AG09319 (cell line): Measurements from ENCODE around the gene ABO.
"Not testable (repeated sequence)": the region's sequence is repeated elsewhere in the genome, so short reads cannot be mapped to it uniquely, and the experiment has no call there.

Experiments
- DNase-seq: peaks from one replicate; pipeline ENCODE4 v3.0.0-alpha.2; 2010; ENCODE audit warnings: low read depth; ENCODE audit errors: extremely low read depth
- TF ChIP-seq, protein P1 (sequence below): IDR thresholded peaks from 2 replicates; pipeline ENCODE4 v1.5.1; 2011; ENCODE audit warnings: low read depth, mild to moderate bottlenecking, inconsistent platforms, low read length, moderate library complexity

The ABO gene

DNA sequence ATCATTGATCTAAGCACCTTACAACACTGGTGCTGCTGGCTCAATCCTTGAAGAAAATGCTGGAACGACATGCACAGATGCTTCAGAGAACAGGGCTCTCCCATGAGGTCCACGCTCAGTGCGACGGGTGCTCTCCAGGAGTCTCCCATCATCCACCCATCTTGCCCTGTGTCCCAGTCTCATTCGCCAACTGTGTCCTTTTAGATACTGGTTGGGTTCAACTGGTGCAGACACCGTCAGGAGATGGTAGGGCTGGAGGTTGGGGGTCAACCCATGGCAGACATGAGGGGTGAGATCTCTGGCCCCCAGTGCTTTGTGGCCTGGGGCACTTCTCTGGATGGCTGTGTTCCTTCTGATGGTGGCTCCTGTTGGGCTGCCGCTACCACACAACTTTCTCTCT, 64.4 kb downstream of the ABO start:
- TF ChIP-seq, protein P1, sequence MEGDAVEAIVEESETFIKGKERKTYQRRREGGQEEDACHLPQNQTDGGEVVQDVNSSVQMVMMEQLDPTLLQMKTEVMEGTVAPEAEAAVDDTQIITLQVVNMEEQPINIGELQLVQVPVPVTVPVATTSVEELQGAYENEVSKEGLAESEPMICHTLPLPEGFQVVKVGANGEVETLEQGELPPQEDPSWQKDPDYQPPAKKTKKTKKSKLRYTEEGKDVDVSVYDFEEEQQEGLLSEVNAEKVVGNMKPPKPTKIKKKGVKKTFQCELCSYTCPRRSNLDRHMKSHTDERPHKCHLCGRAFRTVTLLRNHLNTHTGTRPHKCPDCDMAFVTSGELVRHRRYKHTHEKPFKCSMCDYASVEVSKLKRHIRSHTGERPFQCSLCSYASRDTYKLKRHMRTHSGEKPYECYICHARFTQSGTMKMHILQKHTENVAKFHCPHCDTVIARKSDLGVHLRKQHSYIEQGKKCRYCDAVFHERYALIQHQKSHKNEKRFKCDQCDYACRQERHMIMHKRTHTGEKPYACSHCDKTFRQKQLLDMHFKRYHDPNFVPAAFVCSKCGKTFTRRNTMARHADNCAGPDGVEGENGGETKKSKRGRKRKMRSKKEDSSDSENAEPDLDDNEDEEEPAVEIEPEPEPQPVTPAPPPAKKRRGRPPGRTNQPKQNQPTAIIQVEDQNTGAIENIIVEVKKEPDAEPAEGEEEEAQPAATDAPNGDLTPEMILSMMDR: no peak
- no peak for DNase-seq

DNA sequence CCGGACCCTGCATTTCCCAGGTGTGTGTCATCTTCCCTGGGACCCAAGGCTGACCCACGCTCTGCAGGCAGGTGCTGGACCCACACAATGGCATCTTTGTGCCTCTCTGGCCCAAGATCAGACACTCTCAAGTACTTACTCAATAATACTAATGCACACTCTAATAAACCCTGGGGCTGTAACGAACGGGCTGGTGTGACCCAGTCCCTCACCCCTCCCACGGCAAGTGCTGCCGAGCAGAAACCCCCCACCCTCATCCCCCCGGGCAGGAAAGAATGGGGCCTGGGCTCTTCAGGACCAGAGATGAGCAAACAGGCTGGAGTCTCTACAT, 64.8 kb downstream of the ABO start:
- TF ChIP-seq, protein P1: no peak
- DNase-seq: no peak

DNA sequence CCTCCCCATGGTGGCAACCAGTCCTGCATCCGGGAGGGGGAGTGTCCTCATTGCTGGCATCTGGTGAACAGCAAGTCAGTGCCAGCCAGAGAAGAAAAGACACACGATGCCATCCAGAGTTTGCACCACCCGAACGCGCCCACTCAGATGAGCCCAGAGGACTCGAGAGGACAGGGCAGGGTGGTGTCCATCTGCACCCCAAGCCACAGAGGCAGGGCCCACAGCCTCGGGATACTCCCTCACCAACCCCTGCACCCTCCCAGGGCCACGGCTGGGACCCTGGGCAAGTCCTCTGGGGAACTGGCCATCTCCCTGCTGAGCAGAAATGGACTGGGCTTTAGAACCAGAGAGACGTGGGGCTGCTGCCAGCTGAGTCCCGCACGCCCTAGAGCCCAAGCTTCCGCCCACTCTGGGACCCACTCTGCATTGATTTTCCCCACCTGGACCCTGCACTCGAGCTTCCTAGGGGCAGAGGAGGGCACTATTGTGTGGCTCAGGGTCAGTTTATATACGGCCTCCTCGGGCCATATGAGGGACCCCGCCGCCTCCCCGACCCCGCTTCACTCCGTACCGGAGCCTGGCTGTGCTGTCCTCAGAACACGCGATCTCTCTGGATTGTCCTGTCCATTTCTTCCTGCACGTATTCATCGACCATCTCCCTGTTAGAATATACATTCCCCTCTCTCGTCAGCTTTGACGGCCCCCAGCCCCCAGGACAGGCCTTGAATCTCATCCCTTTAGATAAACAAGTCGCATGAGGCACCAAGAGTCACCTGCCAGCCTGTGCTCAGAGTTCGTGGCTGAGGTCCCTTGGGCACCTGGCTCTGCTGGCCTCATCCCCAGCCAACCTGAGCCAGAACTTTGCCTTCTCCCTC, 65.4 kb downstream of the ABO start:
- not testable (repeated sequence) for DNase-seq

DNA sequence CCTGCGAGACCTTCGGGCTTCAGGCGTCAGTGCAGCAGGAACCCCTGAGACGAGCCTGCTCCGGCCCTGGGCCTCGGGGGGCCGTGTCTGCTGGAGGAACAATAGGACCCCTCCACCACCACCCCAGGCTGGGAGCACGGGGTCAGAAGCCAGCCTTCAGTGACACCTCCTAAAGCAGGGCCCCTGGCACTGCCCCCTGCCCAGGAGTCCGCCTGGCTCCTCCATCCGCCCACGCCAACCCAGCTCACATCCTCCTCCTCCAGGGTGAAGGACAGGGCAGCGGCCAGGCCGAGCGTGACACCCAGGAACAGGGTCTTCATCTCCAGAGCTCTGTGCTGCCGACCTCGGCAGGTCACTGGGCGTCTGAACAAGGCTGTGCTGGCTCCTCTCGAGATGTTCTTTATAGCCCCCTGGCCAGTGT, 66.1 kb downstream of the ABO start, which contains the start of gene OBP2B:
Gene OBP2B (minus strand): TSS at position 371 of the 421 bp plus-strand sequence. CDS start 51 bp downstream, at position 320.
- DNase-seq: not testable (repeated sequence)

DNA sequence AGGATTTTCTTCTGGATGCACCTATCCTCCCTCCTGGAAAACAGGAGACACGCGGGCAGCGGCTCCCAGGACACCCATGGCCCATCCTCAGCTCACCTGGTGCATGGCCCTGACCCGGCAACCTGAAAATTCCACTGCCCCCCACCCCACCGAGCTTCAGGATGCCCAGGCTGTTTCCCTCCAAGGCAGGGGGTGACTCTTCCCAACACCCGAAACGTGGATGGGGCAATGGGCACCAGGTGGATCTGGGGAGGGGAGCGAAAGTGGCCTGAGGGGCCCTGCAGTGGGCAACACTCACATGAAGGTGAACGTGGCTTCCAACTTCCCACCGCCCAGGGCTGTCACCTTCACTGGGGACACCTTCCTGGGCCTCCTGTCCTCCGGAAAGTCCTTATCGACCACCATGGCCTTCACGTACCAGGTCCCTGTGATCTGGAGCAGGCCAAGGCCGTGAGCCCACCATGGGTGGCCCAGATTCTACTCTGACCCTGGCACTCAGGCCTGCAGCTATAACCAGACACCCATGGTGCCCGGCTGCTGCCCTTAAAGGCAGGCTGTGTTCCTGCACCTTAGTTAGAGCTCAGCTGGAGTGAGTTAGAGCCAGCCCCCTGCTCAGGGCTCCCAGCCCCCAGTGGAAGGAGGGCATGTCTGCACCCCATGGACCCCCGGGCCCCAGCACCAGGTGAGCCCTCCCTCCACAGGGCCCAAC, 66.7 kb downstream of the ABO start:
- DNase-seq: not testable (repeated sequence)

DNA sequence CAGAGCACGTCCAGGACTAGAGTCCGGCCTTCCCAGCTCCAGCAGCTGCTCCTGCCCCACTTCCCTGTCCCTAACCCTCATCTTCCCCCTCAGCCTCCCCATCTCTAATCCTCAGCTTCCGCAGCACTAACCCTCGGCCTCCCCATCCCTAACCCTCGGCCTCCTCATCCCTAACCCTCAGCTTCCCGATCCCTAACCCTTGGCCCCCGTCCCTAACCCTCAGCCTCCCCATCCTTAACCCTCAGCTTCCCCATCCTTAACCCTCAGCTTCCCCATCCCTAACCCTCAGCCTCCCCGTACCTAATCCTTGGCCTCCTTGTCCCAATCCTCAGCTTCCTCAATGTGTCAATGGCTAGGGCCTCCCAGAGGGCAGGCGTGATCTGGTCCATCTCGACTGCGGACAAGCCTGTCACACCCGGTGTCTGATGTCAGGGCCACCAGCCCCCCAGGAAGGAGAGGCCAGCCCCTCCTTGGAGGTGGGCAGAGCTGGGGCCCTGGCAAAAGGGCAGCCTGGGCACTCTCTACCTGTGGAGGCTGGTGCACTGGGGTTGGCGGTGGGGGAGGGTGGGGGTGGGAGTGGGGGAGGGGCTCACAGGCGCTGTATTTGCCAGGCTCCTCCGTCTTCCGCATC, 67.3 kb downstream of the ABO start:
- TF ChIP-seq, protein P1: no peak

DNA sequence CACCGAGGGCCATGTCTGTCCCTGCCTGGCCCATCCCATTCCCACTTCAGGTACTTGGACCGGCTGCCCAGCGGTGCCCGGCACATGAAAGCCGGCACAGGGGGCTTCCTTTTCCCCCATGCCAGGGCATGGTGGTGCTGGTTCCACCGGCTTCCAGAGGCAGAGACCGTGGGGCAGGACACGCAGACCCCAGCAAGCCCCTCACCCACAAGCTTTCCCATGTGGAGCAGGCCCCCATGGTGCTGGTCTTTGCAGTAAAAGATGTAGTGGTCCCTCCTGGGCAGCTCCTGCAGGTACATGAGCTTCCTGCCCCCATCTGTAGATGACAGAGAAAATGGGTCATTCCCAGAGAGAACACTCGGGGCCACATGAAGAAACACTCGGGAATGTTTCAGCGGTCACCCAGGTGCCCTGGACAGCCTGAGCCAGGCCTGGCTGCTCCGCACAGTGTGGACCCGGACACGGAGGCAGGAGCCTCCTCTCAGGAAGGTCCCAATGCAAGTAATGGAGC, 67.9 kb downstream of the ABO start:
- TF ChIP-seq, protein P1: no peak
- DNase-seq: no peak

More for the DNA sequence above, 67.3 kb downstream of the ABO start:
- no peak for DNase-seq

DNA sequence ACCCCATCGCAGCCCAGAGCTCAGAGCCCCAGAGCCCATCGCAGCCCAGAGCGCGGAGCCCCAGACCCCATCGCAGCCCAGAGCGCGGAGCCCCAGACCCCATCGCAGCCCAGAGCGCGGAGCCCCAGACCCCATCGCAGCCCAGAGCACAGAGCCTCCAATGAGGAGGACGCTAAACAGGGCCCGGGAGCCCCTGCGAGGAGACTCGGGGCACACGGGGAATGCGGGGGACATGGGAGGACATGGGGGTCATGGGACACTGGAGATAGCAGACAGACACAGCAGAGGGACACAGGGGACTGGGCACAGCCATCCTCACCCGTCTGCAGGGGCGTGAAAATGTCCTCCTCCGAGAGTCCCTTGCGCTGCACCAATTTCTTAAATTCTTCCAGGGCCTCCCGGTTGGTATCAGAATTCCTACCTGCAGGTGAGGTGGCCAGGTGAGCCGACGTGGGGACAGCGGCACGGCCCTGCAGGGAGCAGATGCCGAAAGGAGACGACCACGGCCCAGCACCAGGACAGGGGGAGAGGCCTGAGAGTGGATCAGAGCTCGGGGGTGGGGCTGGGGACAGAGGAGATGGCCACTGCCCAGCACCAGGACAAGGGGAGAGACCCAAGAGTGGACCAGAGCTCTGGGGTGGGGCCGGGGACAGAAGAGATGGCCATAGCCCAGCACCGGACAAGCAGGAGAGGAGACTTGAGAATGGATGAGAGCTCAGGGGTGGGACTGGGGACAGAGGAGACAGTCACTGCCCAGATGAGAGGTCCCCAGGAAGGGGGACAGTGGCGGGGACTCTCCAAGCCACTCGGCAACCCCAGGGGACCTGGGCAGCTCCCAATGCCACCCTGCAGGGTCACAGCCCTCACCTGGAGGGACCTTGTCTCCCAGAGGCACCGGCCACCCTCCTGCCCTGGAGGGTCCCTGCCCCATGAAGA, 68.7 kb downstream of the ABO start:
- TF ChIP-seq, protein P1: no peak
- DNase-seq: no peak

DNA sequence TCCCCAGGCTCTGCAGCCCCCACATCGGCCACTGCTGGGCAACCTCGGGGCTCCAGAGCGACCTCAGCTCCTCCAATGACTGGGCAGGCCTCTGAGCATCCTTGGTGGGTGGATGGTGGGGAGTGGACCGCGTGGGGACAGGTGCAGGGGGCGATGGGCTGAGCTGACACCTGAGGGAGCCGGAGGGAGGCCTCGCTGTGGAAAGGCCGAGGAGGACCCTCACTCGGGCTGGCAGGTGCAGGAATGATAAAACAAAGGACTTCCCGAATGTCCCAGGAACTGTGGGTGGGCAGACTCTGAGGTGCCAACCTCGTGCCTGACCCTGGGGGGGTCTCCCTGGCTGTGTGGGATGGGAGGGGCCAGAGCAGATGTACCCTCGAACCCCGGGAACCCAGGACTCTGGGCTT, 69.5 kb downstream of the ABO start:
- DNase-seq: not testable (repeated sequence)
